Peyer's patch (tissue), 4 donors: Measurements from ENCODE around the gene CYP24A1.

ENCODE experiments used
- POLR2A ChIP-seq, 2 donors: fragments of 450-650 bp; IDR thresholded peaks; one replicate each; pipeline ENCODE4 v1.5.1; 2017; ENCODE audit warnings: antibody characterized with exemption in 2 of 2, mild to moderate bottlenecking in 2 of 2, moderate library complexity in 2 of 2
- TF ChIP-seq, protein P1 (sequence below), 6 experiments: fragments of 450-650 bp in 4 of 6; fragments of 200-600 bp in 2 of 6; sonication (generic) in 1 of 6; IDR thresholded peaks; one replicate each; pipeline ENCODE4 v1.5.1; 2017 to 2019; ENCODE audit warnings: antibody characterized with exemption in 6 of 6, mild to moderate bottlenecking in 3 of 6, moderate library complexity in 1 of 6

GRCh38 chr20:54156981-54157835, 16.6 kb downstream of the CYP24A1 start:
- TF ChIP-seq, protein P1, sequence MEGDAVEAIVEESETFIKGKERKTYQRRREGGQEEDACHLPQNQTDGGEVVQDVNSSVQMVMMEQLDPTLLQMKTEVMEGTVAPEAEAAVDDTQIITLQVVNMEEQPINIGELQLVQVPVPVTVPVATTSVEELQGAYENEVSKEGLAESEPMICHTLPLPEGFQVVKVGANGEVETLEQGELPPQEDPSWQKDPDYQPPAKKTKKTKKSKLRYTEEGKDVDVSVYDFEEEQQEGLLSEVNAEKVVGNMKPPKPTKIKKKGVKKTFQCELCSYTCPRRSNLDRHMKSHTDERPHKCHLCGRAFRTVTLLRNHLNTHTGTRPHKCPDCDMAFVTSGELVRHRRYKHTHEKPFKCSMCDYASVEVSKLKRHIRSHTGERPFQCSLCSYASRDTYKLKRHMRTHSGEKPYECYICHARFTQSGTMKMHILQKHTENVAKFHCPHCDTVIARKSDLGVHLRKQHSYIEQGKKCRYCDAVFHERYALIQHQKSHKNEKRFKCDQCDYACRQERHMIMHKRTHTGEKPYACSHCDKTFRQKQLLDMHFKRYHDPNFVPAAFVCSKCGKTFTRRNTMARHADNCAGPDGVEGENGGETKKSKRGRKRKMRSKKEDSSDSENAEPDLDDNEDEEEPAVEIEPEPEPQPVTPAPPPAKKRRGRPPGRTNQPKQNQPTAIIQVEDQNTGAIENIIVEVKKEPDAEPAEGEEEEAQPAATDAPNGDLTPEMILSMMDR (IDR thresholded peaks at IDR 0.05) = no peak
- TF ChIP-seq POLR2A (IDR thresholded peaks at IDR 0.05) = no peak
